HG03575 (cell line): ENCODE measurements around the gene TANGO2.

Source experiments
- ATAC-seq: cut with Tn5 transposase; IDR thresholded peaks from one replicate; pipeline ENCODE4 v1.9.1; 2021; ENCODE audit not compliant: unreplicated experiment, insufficient number of reproducible peaks, low FRiP score; ENCODE audit errors: extremely low read depth

TANGO2 gene

DNA sequence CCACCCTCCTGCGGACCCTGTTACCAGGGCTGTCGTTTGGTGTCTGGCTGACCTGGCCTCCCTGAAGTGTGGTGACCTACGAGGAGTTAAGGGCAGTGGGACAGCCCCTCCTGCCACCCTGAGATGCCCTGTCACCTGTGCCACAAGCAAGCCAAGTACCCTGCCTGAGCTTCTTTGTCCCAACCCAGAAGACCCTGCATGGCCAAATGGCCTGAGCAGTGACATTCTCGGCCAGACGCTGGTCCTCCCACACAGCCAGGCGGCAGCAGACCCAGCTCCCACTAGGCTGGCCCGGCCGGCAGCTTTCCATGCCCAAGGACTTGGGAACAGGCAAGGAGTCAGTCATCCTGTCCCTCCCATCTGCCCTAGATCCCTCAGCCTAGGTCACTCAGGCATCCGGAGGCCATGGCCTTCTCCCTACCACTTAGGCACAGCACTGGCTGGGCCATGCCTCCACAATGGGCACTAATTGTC lies 11.9 kb upstream of the TANGO2 start:
- no peak for ATAC-seq

- ATAC-seq, result no peak
Observed at GRCh38 chr22:20009582-20010306, 11.2 kb upstream of the TANGO2 start.

DNA sequence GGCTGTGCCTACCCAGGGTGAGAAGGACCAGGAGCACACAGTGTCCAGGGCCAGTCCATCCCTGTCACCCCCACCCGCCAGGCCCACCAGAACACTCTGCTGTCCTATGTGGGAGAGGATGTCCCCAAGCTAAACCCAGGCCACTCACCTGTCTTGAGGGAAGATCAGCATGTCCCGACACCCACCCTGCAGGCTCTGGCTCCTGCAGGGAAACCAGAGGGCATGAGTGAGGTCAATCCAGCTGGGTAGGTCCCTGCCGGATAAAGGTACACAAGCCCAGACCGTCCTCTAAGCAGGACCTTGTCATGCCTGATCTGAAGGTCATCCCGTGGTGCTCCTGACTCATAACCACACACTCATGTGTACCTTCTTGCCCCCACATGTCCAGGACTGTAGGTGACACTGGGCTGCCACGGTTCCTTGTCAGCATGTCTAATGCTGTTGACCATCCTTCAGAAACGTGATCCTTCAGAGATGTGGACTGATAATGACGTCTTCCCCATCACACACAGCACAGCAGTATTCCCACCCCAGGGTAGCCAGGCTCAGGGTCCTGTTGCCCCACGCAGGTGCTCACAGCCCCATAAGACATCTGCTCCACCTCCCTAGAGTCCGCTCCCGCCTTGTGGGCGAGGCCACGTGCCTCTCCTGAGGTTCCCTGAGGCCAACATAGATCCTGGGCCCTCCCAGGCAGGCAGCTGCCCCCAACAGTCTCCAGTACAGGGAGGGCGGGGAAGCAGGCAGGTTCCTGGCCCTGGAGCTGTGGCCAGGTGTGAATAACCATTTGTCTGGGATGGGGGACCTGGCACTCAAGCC lies 10.4 kb upstream of the TANGO2 start:
- no peak for ATAC-seq

DNA sequence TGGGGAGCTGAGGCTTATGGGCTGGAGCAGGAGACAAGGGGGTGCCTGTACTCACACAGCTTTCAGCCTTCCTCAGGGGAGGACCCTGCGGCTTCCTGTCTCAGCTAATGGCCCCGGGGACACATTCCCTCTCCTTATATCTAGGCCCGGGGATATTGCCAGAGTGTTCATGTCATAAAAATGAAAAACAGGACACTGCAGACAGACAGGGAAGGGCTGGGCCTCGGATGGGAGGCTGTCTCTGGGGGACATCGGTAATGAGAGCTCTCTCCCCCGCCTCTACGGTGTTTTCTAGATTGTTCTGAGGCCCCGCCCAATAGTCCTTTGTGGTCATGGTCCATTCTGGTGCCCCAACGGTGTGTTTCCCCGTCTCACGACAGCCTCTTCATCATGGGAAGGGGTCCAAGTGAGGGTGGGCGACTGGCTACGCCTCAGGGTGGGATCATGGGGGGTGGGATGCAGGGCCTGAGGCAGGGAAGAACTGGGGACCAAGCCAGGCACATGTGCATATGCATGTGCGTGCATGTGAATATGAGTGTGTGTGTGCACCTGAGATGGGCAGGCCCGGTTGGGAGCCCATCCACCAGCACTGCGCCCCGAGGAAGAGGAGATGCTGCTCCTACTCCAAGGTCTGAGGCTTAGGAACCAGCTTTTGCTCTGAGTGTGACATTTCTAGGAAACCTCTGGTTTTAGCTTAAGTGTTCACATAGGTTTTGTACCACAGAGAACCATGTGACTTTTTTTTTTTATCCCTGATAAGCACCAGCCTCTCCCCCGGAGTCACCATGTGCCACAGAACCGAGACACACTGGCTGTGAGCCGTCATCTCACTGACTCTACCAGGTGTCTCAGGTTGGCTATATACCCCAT lies 9.6 kb upstream of the TANGO2 start:
- ATAC-seq, result no peak

DNA sequence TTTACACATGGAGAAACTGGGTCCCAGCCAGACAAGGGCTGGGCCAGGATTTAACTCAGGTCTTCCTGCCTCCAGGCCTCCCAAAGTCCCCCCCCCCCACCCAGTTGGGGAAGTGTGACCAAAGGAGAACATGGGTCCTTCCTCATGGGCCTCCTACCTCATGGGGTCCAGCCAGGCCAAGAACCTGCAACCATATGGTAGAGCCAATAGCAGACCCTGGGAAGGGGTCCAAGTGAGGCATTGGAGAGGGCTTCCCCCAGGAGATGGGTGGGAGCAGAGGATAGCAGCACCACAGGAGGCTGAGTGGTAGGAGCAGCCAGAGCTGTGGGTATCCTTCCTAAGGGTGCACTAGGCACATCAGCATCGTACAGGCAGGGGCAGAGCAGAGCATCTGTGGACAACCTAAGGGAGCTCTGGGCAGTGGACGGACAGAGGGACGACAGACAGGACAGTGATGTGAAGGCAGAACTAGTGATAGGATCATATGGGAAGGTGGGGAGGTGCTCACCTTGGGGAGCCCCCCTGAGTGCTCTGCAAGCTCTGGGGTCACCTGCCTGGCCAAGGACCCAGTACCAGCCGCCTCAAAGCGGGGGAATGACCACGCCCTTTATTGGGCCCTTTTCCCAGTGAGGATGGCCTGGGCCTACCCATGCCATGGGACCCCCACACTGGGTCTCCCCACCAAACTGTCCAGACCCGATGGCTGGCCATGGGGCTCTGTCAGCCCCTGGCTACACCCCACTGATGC lies 8.7 kb upstream of the TANGO2 start:
- ATAC-seq, result no peak

- no peak for ATAC-seq
Observed at GRCh38 chr22:20012741-20013331, 8.1 kb upstream of the TANGO2 start.

GRCh38 chr22:20013382-20013871 lies 7.5 kb upstream of the TANGO2 start:
- no peak for ATAC-seq

GRCh38 chr22:20014526-20015186 lies 6.3 kb upstream of the TANGO2 start:
- no peak for ATAC-seq

- ATAC-seq, result no peak
Observed at GRCh38 chr22:20015187-20015625, 5.7 kb upstream of the TANGO2 start.

GRCh38 chr22:20015971-20016733 lies 4.8 kb upstream of the TANGO2 start:
- no peak for ATAC-seq

DNA sequence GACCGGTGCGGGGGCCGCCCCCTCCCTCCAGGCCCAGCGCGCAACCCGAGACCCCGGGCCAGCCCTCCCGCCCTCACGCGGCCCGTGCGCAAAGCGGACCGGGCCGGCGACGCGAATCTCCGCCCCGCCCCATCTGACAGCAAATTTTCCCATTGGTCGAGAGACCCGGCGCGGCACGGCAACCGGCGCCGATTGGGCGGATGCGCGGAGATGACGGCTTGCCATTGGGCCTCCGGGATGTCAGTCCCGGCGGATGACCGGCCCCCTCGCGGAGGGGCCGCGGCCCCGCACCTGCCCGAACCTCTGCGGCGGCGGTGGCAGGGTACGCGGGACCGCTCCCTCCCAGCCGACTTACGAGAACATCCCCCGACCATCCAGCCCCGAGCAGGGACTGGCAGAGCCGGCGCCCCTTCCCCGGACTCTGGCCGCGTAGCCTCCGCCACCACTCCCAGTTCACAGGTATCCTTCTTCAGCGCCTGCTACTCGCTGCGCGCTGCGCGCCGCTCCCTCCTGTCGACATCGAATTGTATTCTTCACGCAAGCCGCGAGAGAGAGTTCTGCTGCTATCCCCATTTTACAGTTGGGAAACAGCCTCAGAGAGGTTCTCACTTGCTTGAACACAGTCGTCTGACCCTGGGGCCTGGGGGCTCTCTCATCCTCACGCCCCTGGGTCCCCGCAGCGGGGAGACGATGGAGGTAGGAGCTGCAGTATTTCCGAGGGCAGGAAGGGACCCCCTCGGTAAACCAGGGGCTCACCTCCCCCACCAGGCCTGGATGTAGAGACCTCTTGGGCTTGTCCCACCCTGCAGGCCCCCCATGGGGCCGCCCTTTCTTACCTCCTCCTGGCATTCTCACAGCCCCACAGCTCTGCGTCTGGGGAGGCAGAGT lies 3.9 kb upstream of the TANGO2 start, which contains the start of gene ARVCF:
Gene ARVCF, minus strand, starts transcription at position 90 of the 888 bp plus-strand sequence. CDS start 26,029 bp downstream, outside the sequence.
- ATAC-seq, result no peak

DNA sequence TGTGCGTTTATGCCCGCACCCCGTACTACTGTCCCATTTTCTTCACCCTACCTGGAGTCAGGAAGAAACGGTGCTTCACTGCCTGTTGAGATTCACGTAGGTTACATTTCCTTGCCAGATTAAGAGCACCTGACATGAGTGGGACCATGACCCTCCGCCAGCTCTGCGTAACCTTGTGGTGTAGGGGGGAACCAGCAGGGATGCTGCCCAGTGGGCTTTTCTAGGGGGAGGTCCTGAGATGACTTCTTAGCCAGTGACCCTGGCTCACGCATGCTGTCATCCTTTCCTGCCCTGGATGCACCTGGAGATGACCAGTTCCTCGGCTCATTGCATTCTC lies 3.3 kb upstream of the TANGO2 start:
- no peak for ATAC-seq

DNA sequence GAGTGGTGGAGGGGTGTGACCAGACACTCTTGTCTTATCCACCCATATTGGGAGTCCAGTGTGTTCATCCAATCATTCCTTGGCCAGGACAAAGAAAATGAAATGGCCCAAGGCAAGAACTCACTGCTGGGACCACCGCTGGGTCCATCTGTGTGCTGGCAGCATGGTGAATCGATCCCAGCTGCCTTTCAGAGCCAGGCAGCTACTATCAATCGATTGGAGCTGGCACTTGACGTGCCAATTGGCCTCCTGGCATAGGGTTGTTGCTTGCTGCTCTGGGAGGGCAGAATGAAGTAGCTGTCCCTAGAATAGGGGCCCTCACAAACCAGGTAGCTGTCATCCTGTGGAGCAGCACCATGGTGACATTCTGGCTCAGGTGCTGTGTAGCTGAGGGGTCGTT lies 2.9 kb upstream of the TANGO2 start:
- no peak for ATAC-seq

DNA sequence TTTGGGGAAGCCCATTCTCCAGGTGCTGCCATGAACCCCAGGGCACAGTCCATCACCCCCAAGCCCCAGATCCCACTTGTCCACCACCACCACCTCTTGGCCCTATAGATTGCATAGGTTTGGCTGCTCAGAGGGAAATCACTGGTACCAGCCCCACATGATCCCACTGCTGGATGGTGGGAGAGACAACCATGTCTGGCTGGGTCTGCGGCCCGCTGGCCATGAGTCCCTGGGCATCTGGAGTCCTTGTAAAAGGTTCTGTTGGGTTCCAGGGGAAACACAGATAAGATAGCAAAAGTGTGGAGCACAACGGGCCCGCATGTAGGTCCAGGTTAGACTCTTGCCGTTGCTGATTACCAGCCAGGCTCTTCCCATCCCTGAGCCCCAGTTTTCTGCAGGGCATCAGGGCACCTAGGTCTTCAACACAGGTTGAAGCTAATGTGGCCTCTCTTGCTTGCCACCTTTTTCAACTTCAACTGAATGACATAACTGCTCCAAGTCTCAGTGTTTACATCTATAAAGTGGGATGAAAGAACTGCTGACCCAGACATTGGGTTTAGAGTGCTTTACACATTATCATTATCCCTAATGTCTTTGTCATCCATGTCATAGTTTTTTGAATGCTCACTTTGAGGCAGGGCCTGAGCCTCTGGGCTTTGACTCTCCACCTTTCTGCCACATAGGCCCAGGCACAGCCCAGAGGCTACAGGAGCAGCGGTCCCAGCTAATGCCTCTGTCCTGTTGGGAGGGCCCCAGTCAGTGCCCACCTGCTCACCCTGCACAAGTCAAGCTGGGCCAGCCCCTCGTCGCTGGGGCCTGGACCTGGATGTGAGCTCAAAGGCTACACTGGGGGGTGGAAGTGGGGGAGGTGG lies 1.0 kb upstream of the TANGO2 start:
- ATAC-seq, result no peak
